Fibroblast of peridontal ligament (primary cell): ENCODE results near the gene FUT6.
"Not testable (repeated sequence)": the region's sequence is repeated elsewhere in the genome, so short reads cannot be mapped to it uniquely, and the experiment has no call there.

Experiments
- DNase-seq: peaks from one replicate; pipeline ENCODE4 v3.0.0-alpha.2; 2010; ENCODE audit errors: extremely low read depth

Gene FUT6

GRCh38 chr19:5839065-5840017 is at the start of gene FUT6:
Gene FUT6 (minus strand): TSS chr19:5839702. CDS start chr19:5832567, 7,135 bp downstream.
- DNase-seq = no peak

GRCh38 chr19:5884065-5884811 is 44.7 kb upstream of the FUT6 start:
- DNase-seq = not testable (repeated sequence)

- DNase-seq = not testable (repeated sequence)
These were observed 43.8 kb upstream of the FUT6 start for GRCh38 chr19:5883157-5883873.

- no peak for DNase-seq
These were observed 43.0 kb upstream of the FUT6 start for GRCh38 chr19:5882421-5882968.

GRCh38 chr19:5881543-5882299 is 42.2 kb upstream of the FUT6 start:
- DNase-seq = no peak

GRCh38 chr19:5880604-5881078 is 41.1 kb upstream of the FUT6 start:
- DNase-seq = peak; percentile 58

GRCh38 chr19:5880196-5880595 is 40.7 kb upstream of the FUT6 start:
- DNase-seq = no peak

GRCh38 chr19:5877882-5878281 is 38.4 kb upstream of the FUT6 start:
- no peak for DNase-seq

GRCh38 chr19:5877427-5877826 is 37.9 kb upstream of the FUT6 start:
- DNase-seq = no peak

GRCh38 chr19:5874496-5874895 is 35.0 kb upstream of the FUT6 start:
- DNase-seq = peak; percentile 41

GRCh38 chr19:5873617-5874199 is 34.2 kb upstream of the FUT6 start:
- DNase-seq = no peak

- DNase-seq = no peak
These were observed 31.5 kb upstream of the FUT6 start for GRCh38 chr19:5870986-5871394.

GRCh38 chr19:5867201-5868136 is 28.0 kb upstream of the FUT6 start:
- DNase-seq = no peak

GRCh38 chr19:5865772-5866171 is 26.3 kb upstream of the FUT6 start:
- DNase-seq = no peak

GRCh38 chr19:5864725-5865486 is 25.4 kb upstream of the FUT6 start:
- DNase-seq = no peak

GRCh38 chr19:5864013-5864720 is 24.7 kb upstream of the FUT6 start:
- DNase-seq = no peak

- no peak for DNase-seq
These were observed 23.6 kb upstream of the FUT6 start for GRCh38 chr19:5863030-5863665.
